H1 (cell line): Measurements from ENCODE around the gene MOV10L1. TPM values are rescaled to one million over a fixed set of nuclear protein-coding genes. Genes with fewer than 3 reads are reported as not detected.
A peak's percentile ranks its signal among the peaks of the same experiment; 100 is the strongest.

Source experiments
- CTCF ChIA-PET: fragments of 300-600 bp; sonication (Branson Sonifier 250); formaldehyde crosslinking; loops from one replicate; lab custom pipeline; 2021; ENCODE audit not compliant: partially characterized antibody; lab: Charles Lee
- POLR2A ChIA-PET: fragments of 300-600 bp; sonication (Branson Sonifier 250); formaldehyde crosslinking; loops from one replicate; lab custom pipeline; 2021; ENCODE audit warnings: inconsistent platforms; ENCODE audit not compliant: partially characterized antibody; lab: Charles Lee
- DNase-seq, 2 experiments: peaks; one replicate each; pipeline versions ENCODE4 v3.0.0 to v3.0.0-alpha.2; 2010 to 2022; ENCODE audit warnings: low spot score in 2 of 2, low read depth in 1 of 2, mixed read lengths in 1 of 2
- FAIRE-seq: peaks from 2 replicates; lab custom pipeline; 2011; peaks lifted over from hg19 to GRCh38; lab: Jason Lieb, UNC
- H2AFZ ChIP-seq: 2 replicates; pipeline ENCODE4 v1.8.1; 2012; ENCODE audit warnings: low read length, inconsistent platforms
- H2AK5ac ChIP-seq: 2 replicates; pipeline ENCODE4 v1.6.1; 2013; ENCODE audit warnings: low read depth, low read length
- H2BK120ac ChIP-seq: replicated peaks from 2 replicates; pipeline ENCODE3; 2013; ENCODE audit warnings: low read depth, low read length, inconsistent platforms
- H2BK12ac ChIP-seq: 2 replicates; pipeline ENCODE4 v1.6.1; 2013; ENCODE audit warnings: low read depth, low read length
- H2BK15ac ChIP-seq: 2 replicates; pipeline ENCODE4 v1.6.1; 2013; ENCODE audit warnings: low read length
- H2BK20ac ChIP-seq: 2 replicates; pipeline ENCODE4 v1.6.1; 2013; ENCODE audit warnings: low read length
- H2BK5ac ChIP-seq: 2 replicates; pipeline ENCODE4 v1.6.1; 2013; ENCODE audit warnings: low read depth, low read length
- H3K14ac ChIP-seq: 2 replicates; pipeline ENCODE4 v1.6.1; 2013; ENCODE audit warnings: inconsistent platforms; ENCODE audit not compliant: insufficient read length
- H3K18ac ChIP-seq: 2 replicates; pipeline ENCODE4 v1.6.1; 2013; ENCODE audit warnings: low read length; ENCODE audit errors: extremely low read depth
- H3K23ac ChIP-seq: 2 replicates; pipeline ENCODE4 v1.6.1; 2013; ENCODE audit warnings: inconsistent platforms; ENCODE audit not compliant: insufficient read length
- H3K23me2 ChIP-seq: 2 replicates; pipeline ENCODE4 v1.6.1; 2013; ENCODE audit warnings: low read depth, low read length
- H3K27ac ChIP-seq: 2 replicates; pipeline ENCODE4 v1.6.1; 2011; ENCODE audit warnings: low read depth, low read length, inconsistent platforms
- H3K27me3 ChIP-seq, 4 experiments: replicated peaks in 1 of 4; 1 replicate in 1 of 4; 2 replicates in 3 of 4; pipeline versions ENCODE4 v1.6.1 to v1.8.1; 2011 to 2013; ENCODE audit warnings: low read length in 3 of 4, mild to moderate bottlenecking in 3 of 4, inconsistent platforms in 2 of 4, mixed read lengths in 2 of 4, moderate library complexity in 1 of 4; ENCODE audit not compliant: control insufficient read depth in 3 of 4, insufficient read depth in 3 of 4; ENCODE audit errors: extremely low read depth in 1 of 4
- H3K36me3 ChIP-seq, 4 experiments: 2 replicates each; pipeline versions ENCODE4 v1.6.1 to v1.8.1; 2011 to 2013; ENCODE audit warnings: mild to moderate bottlenecking in 4 of 4, low read length in 3 of 4, moderate library complexity in 2 of 4, control low read depth in 1 of 4, inconsistent platforms in 1 of 4; ENCODE audit not compliant: insufficient read depth in 4 of 4, control insufficient read depth in 2 of 4
- H3K4ac ChIP-seq: replicated peaks from 2 replicates; pipeline ENCODE3; 2013; ENCODE audit warnings: low read length, low read depth, mixed read lengths, inconsistent platforms; ENCODE audit not compliant: insufficient read length
- H3K4me1 ChIP-seq, 4 experiments: replicated peaks in 1 of 4; 1 replicate in 1 of 4; 2 replicates in 3 of 4; pipeline versions ENCODE4 v1.6.1 to v1.8.1; 2011 to 2013; ENCODE audit warnings: low read length in 3 of 4, inconsistent platforms in 2 of 4, mixed read lengths in 1 of 4; ENCODE audit not compliant: insufficient read depth in 4 of 4, control insufficient read depth in 3 of 4
- H3K4me2 ChIP-seq, 2 experiments: 2 replicates each; pipeline versions ENCODE4 v1.6.1 to v1.8.1; 2011 to 2013; ENCODE audit warnings: low read depth in 2 of 2, low read length in 2 of 2, control low read depth in 1 of 2, inconsistent platforms in 1 of 2, mild to moderate bottlenecking in 1 of 2; ENCODE audit not compliant: insufficient read depth in 1 of 2
- H3K4me3 ChIP-seq, 4 experiments: fragments of 200-600, 300-600 bp in 1 of 4; sonication (generic), shearing (Covaris generic), sonication (Bioruptor Twin) in 1 of 4; 2 replicates each; pipeline versions ENCODE4 v1.5.1 to v1.8.1; 2011 to 2016; ENCODE audit warnings: low read length in 4 of 4, low read depth in 3 of 4, control low read depth in 2 of 4, inconsistent platforms in 2 of 4, mild to moderate bottlenecking in 2 of 4, mixed read lengths in 1 of 4, moderate library complexity in 1 of 4; ENCODE audit not compliant: insufficient read depth in 2 of 4; ENCODE audit errors: extremely low read depth in 1 of 4
- H3K56ac ChIP-seq: replicated peaks from 2 replicates; pipeline ENCODE3; 2013; ENCODE audit warnings: low read depth, mild to moderate bottlenecking, mixed read lengths, low read length, inconsistent platforms; ENCODE audit not compliant: insufficient read length
- H3K79me1 ChIP-seq: 2 replicates; pipeline ENCODE4 v1.6.1; 2013; ENCODE audit warnings: low read depth, low read length, control low read depth
- H3K79me2 ChIP-seq, 2 experiments: 2 replicates each; pipeline versions ENCODE4 v1.6.1 to v1.8.1; 2012 to 2013; ENCODE audit warnings: low read length in 2 of 2, mild to moderate bottlenecking in 2 of 2, inconsistent platforms in 1 of 2; ENCODE audit not compliant: insufficient read depth in 2 of 2, control insufficient read depth in 1 of 2
- H3K9ac ChIP-seq, 4 experiments: replicated peaks in 1 of 4; 1 replicate in 1 of 4; 2 replicates in 3 of 4; pipeline versions ENCODE4 v1.6.1 to v1.8.1; 2011 to 2013; ENCODE audit warnings: low read depth in 3 of 4, low read length in 3 of 4, control low read depth in 2 of 4, mild to moderate bottlenecking in 2 of 4, moderate library complexity in 2 of 4, inconsistent platforms in 1 of 4; ENCODE audit errors: extremely low read depth in 1 of 4
- H3K9me3 ChIP-seq, 2 experiments: 2 replicates each; pipeline versions ENCODE4 v1.6.1 to v1.8.1; 2012 to 2013; ENCODE audit warnings: mild to moderate bottlenecking in 2 of 2, moderate library complexity in 2 of 2, control low read depth in 1 of 2, inconsistent platforms in 1 of 2, low read depth in 1 of 2, low read length in 1 of 2, mixed read lengths in 1 of 2; ENCODE audit not compliant: insufficient read depth in 2 of 2
- H4K20me1 ChIP-seq, 2 experiments: replicated peaks in 1 of 2; 2 replicates each; pipeline versions ENCODE3 to v1.8.1; 2011 to 2013; ENCODE audit warnings: inconsistent platforms in 2 of 2, low read length in 2 of 2, mild to moderate bottlenecking in 1 of 2; ENCODE audit not compliant: insufficient read depth in 2 of 2, control insufficient read depth in 1 of 2
- H4K5ac ChIP-seq: 2 replicates; pipeline ENCODE4 v1.6.1; 2013; ENCODE audit warnings: low read length, low read depth, mixed read lengths, inconsistent platforms; ENCODE audit not compliant: insufficient read length
- H4K8ac ChIP-seq: 2 replicates; pipeline ENCODE4 v1.8.0; 2013; ENCODE audit warnings: mild to moderate bottlenecking, moderate library complexity, low read length, inconsistent platforms; ENCODE audit not compliant: insufficient read depth; ENCODE audit errors: extremely low read depth
- H4K91ac ChIP-seq: replicated peaks from 2 replicates; pipeline ENCODE3; 2013; ENCODE audit warnings: low read length, mixed read lengths, inconsistent platforms; ENCODE audit not compliant: insufficient read length
- BRCA1 ChIP-seq: IDR thresholded peaks from 2 replicates; pipeline ENCODE4 v1.6.1; 2012; ENCODE audit warnings: low read depth, low read length, improper control_type of control experiment
- CBX5 ChIP-seq: fragments of 300-800, 300-1000 bp; sonication (generic); IDR thresholded peaks from 2 replicates; pipeline ENCODE4 v1.7.1; 2016; ENCODE audit warnings: antibody characterized with exemption, low read length, low read depth
- CHD2 ChIP-seq: IDR thresholded peaks from 2 replicates; pipeline ENCODE4 v1.6.1; 2012; ENCODE audit warnings: low read length, improper control_type of control experiment
- KDM4A ChIP-seq: IDR thresholded peaks from one replicate; pipeline ENCODE4 v1.7.1; 2012; ENCODE audit warnings: low read depth, mild to moderate bottlenecking, moderate library complexity, low read length, inconsistent platforms; ENCODE audit not compliant: severe bottlenecking
- RAD21 ChIP-seq, 2 experiments: IDR thresholded peaks in 1 of 2; conservative IDR thresholded peaks in 1 of 2; 2 replicates each; pipeline ENCODE4 v1.6.1; 2011; ENCODE audit warnings: low read depth in 2 of 2, low read length in 2 of 2, improper control_type of control experiment in 1 of 2, inconsistent platforms in 1 of 2, mild to moderate bottlenecking in 1 of 2, moderate library complexity in 1 of 2
- RBBP5 ChIP-seq: IDR thresholded peaks from 2 replicates; pipeline ENCODE4 v1.7.1; 2012; ENCODE audit warnings: low read depth, mild to moderate bottlenecking, inconsistent platforms, low read length, moderate library complexity, borderline replicate concordance
- RNF2 ChIP-seq: fragments of 200-900, 300-1000 bp; sonication (generic); IDR thresholded peaks from 2 replicates; pipeline ENCODE4 v1.7.1; 2016; ENCODE audit warnings: borderline replicate concordance, low read depth, mild to moderate bottlenecking, antibody characterized with exemption, low read length; ENCODE audit not compliant: poor library complexity, severe bottlenecking; ENCODE audit errors: missing control alignments
- SIRT6 ChIP-seq: IDR thresholded peaks from one replicate; pipeline ENCODE4 v1.7.1; 2012; ENCODE audit warnings: low read length, inconsistent platforms
- SIX5 ChIP-seq: IDR thresholded peaks from 2 replicates; pipeline ENCODE4 v1.6.1; 2011; ENCODE audit warnings: mild to moderate bottlenecking, low read depth, low read length
- SP4 ChIP-seq: IDR thresholded peaks from 2 replicates; pipeline ENCODE4 v1.6.1; 2012; ENCODE audit warnings: low read length, inconsistent platforms
- TAF1 ChIP-seq: IDR thresholded peaks from 2 replicates; pipeline ENCODE4 v1.6.1; 2011; ENCODE audit warnings: mild to moderate bottlenecking, low read depth, low read length
- WGBS, 2 experiments: shearing (Covaris generic) in 1 of 2; methylation state at CpG; one replicate each; pipeline versions ENCODE4 v1.1.6 to v1.1.7; 2013 to 2015; ENCODE audit warnings: low lambda C conversion rate in 2 of 2, mixed read lengths in 2 of 2, inconsistent platforms in 1 of 2, low coverage in 1 of 2, missing lambda C conversion rate in 1 of 2; ENCODE audit not compliant: insufficient replicate concordance in 2 of 2, insufficient coverage in 1 of 2, insufficient read length in 1 of 2; ENCODE audit errors: extremely low coverage in 1 of 2, missing lambda C conversion rate in 1 of 2; 5-methylcytosine and 5-hydroxymethylcytosine counted together
- polyA plus RNA-seq, 7 experiments: library from polyadenylated mRNA; depleted of rRNA in 3 of 7; stranded (reverse) in 5 of 7; unstranded in 2 of 7; fragments of >200 nt in 5 of 7; fragments of 200-250 nt in 2 of 7; gene quantifications; 1 replicate in 5 of 7; 2 replicates in 1 of 7; 4 replicates in 1 of 7; pipeline versions ENCODE4 v1.2.1 to v1.2.3, GENCODE V29; 2011 to 2013; ENCODE audit warnings: missing spikeins in 2 of 7, mixed read lengths in 2 of 7
- total RNA-seq: library from RNA; stranded (reverse); fragmentation: NEBNext Ultra II Directional; extraction: Animal tissue kit (Norgen Biotek cat#: 25700); gene quantifications from 2 replicates; pipeline ENCODE4 v1.2.1, GENCODE V29; 2021
- TF ChIP-seq, protein P1 (sequence below): IDR thresholded peaks from 2 replicates; pipeline ENCODE4 v1.6.1; 2011; ENCODE audit warnings: low read length, improper control_type of control experiment

MOV10L1 gene
- total and polyA plus RNA-seq, 2 of the 8 experiments (the other 6 are each of a cell fraction or from before 2014, with no cell fraction given): 0.32 TPM; not detected in 1

GRCh38 chr22:50083462-50084079 is 6.2 kb upstream of the MOV10L1 start:
- WGBS, 2 experiments: 84% methylated on average over 17 of the region's 18 CpGs; no CpG with 5 or more reads in 1 of the 2 experiments
- ChIA-PET CTCF (interaction anchor here (1.2 to 2.4 kb wide), 4 partner anchors 9 to 123 kb away, joined by 3 to 9 read pairs (median 5); no protein-coding TSS in a partner anchor), POLR2A (no interaction called here)
- Histone ChIP-seq H3K27ac (no peak overlapping the region), H3K27me3 (no peaks in the 10 kb centered on the region; a peak in 2 of 7 replicates), H3K56ac (no peak overlapping the region), H4K20me1 (no peaks in the 10 kb centered on the region), H3K14ac (no peak overlapping the region), H4K91ac (no peak overlapping the region), H2BK15ac (0 out of 2 replicates have a peak overlapping the region, but pooled peaks have one; percentile 46), H3K18ac (peak overlapping the region; percentile 2; the same call in 1 of the 2 replicates), H2BK20ac (no peak overlapping the region), H4K5ac (no peak overlapping the region), H3K9ac (no peak overlapping the region), H4K8ac (no peak overlapping the region), H3K23me2 (no peaks in the 10 kb centered on the region), H3K36me3 (no peaks in the 10 kb centered on the region), H3K23ac (no peak overlapping the region), H3K9me3 (no peaks in the 10 kb centered on the region), H2BK5ac (no peak overlapping the region), H3K4ac (no peak overlapping the region), H2AK5ac (no peak overlapping the region), H3K4me3 (no peak overlapping the region), H3K79me2 (no peaks in the 10 kb centered on the region), H3K4me1 (peaks cover 0 to 14% (median 7%) of the 10 kb centered on the region in 4 experiments; a peak in 5 of 7 replicates), H2BK120ac (no peak overlapping the region), H2AFZ (no peak overlapping the region), H3K4me2 (no peak overlapping the region), H3K79me1 (no peaks in the 10 kb centered on the region), H2BK12ac (0 out of 2 replicates have a peak overlapping the region, but pooled peaks have one; percentile 17)
- DNase-seq: no peak
- no peak for FAIRE-seq
- TF ChIP-seq SIRT6: no peak
- TF ChIP-seq TAF1: no peak
- no peak for TF ChIP-seq KDM4A
- no peak for TF ChIP-seq CHD2
- no peak for TF ChIP-seq RAD21 (IDR thresholded peaks at IDR 0.05 in 1 of 2, conservative IDR thresholded peaks at IDR 0.05 in 1 of 2; ENCODE audit: low read depth in 2 of 2, low read length in 2 of 2)
- no peak for TF ChIP-seq CBX5
- TF ChIP-seq BRCA1: no peak
- no peak for TF ChIP-seq SIX5
- no peak for TF ChIP-seq RNF2
- TF ChIP-seq, protein P1, sequence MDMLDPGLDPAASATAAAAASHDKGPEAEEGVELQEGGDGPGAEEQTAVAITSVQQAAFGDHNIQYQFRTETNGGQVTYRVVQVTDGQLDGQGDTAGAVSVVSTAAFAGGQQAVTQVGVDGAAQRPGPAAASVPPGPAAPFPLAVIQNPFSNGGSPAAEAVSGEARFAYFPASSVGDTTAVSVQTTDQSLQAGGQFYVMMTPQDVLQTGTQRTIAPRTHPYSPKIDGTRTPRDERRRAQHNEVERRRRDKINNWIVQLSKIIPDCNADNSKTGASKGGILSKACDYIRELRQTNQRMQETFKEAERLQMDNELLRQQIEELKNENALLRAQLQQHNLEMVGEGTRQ: no peak
- TF ChIP-seq SP4: no peak
- no peak for TF ChIP-seq RBBP5
